T-helper 1 cell treated with Interleukin-12 subunit alpha and Interleukin-12 subunit beta and Interleukin-4 antibody, amounts not matched to agents 30 μg/mL and 1 μg/mL, for 36 hours (primary cell): ENCODE data around the gene SIPA1.
"Not testable (repeated sequence)": the region's sequence is repeated elsewhere in the genome, so short reads cannot be mapped to it uniquely, and the experiment has no call there.

ENCODE experiments used
- H3K27ac Mint-ChIP-seq: one replicate; pipeline ENCODE4 v1.8.0; 2021; ENCODE audit warnings: mild to moderate bottlenecking, mixed read lengths
- H3K27me3 Mint-ChIP-seq: one replicate; pipeline ENCODE4 v1.8.0; 2021; ENCODE audit warnings: low read depth, mixed read lengths
- H3K36me3 Mint-ChIP-seq: one replicate; pipeline ENCODE4 v1.8.0; 2021; ENCODE audit warnings: low read depth, mixed read lengths
- H3K4me1 Mint-ChIP-seq: one replicate; pipeline ENCODE4 v1.8.0; 2021; ENCODE audit warnings: low read depth, mixed read lengths
- H3K4me3 Mint-ChIP-seq: one replicate; pipeline ENCODE4 v1.8.0; 2021; ENCODE audit warnings: mild to moderate bottlenecking, moderate library complexity, mixed read lengths
- H3K9me3 Mint-ChIP-seq: one replicate; pipeline ENCODE4 v1.8.0; 2021; ENCODE audit warnings: mixed read lengths

Gene SIPA1

GRCh38 chr11:65662799-65663638 lies 25.1 kb downstream of the SIPA1 start, which contains the start of gene RELA:
Gene RELA (minus strand): TSS chr11:65662916. CDS start chr11:65662832, 84 bp downstream.
- H3K4me1 Mint-ChIP-seq = peaks cover 21% of the 10 kb centered on the region
- peaks cover 27% of the 10 kb centered on the region for H3K36me3 Mint-ChIP-seq
- H3K9me3 Mint-ChIP-seq = no peaks in the 10 kb centered on the region
- H3K27ac Mint-ChIP-seq = peak within 1 kb of the TSS; percentile 90
- peak within 1 kb of the TSS; percentile 86 for H3K4me3 Mint-ChIP-seq
- H3K27me3 Mint-ChIP-seq = no peaks in the 10 kb centered on the region

GRCh38 chr11:65663639-65664200 lies 25.8 kb downstream of the SIPA1 start:
- peaks cover 23% of the 10 kb centered on the region for H3K36me3 Mint-ChIP-seq

GRCh38 chr11:65672180-65672860 lies 34.4 kb downstream of the SIPA1 start:
- H3K27me3 Mint-ChIP-seq = no peaks in the 10 kb centered on the region
- H3K4me3 Mint-ChIP-seq = no peak overlapping the region
- no peak overlapping the region for H3K27ac Mint-ChIP-seq
- no peaks in the 10 kb centered on the region for H3K36me3 Mint-ChIP-seq
- no peaks in the 10 kb centered on the region for H3K9me3 Mint-ChIP-seq
- H3K4me1 Mint-ChIP-seq = no peaks in the 10 kb centered on the region

More at GRCh38 chr11:65663639-65664200, 25.8 kb downstream of the SIPA1 start:
- Mint-ChIP-seq H3K27ac (peak overlapping the region; percentile 90), H3K4me3 (peak overlapping the region; percentile 86), H3K4me1 (peaks cover 21% of the 10 kb centered on the region), H3K27me3 (no peaks in the 10 kb centered on the region), H3K9me3 (no peaks in the 10 kb centered on the region)

- H3K9me3 Mint-ChIP-seq = no peaks in the 10 kb centered on the region
- no peaks in the 10 kb centered on the region for H3K4me1 Mint-ChIP-seq
- H3K27ac Mint-ChIP-seq = no peak overlapping the region
- H3K4me3 Mint-ChIP-seq = no peak overlapping the region
- no peaks in the 10 kb centered on the region for H3K27me3 Mint-ChIP-seq
- H3K36me3 Mint-ChIP-seq = no peaks in the 10 kb centered on the region
These were observed 35.1 kb downstream of the SIPA1 start for GRCh38 chr11:65672982-65673381.

- Mint-ChIP-seq H3K4me3 (no peak overlapping the region), H3K27me3 (peaks cover 20% of the 10 kb centered on the region), H3K36me3 (no peaks in the 10 kb centered on the region), H3K4me1 (peaks cover 2% of the 10 kb centered on the region), H3K27ac (no peak overlapping the region), H3K9me3 (no peaks in the 10 kb centered on the region)
These were observed 42.4 kb downstream of the SIPA1 start for GRCh38 chr11:65680192-65680743.

GRCh38 chr11:65683480-65683879 lies 45.6 kb downstream of the SIPA1 start:
- peaks cover 20% of the 10 kb centered on the region for H3K27me3 Mint-ChIP-seq
- H3K4me1 Mint-ChIP-seq, H3K27ac Mint-ChIP-seq, H3K4me3 Mint-ChIP-seq, H3K36me3 Mint-ChIP-seq, H3K9me3 Mint-ChIP-seq: not testable (repeated sequence)

GRCh38 chr11:65685981-65686380 lies 48.1 kb downstream of the SIPA1 start:
- no peaks in the 10 kb centered on the region for H3K9me3 Mint-ChIP-seq
- no peak overlapping the region for H3K27ac Mint-ChIP-seq
- peaks cover 23% of the 10 kb centered on the region for H3K27me3 Mint-ChIP-seq
- H3K4me1 Mint-ChIP-seq = no peaks in the 10 kb centered on the region
- no peaks in the 10 kb centered on the region for H3K36me3 Mint-ChIP-seq
- no peak overlapping the region for H3K4me3 Mint-ChIP-seq

GRCh38 chr11:65691847-65692246 lies 53.9 kb downstream of the SIPA1 start:
- H3K27me3 Mint-ChIP-seq = peaks cover 11% of the 10 kb centered on the region
- not testable (repeated sequence) for H3K9me3 Mint-ChIP-seq, H3K27ac Mint-ChIP-seq, H3K36me3 Mint-ChIP-seq, H3K4me3 Mint-ChIP-seq, H3K4me1 Mint-ChIP-seq

- Mint-ChIP-seq H3K27me3 (peaks cover 11% of the 10 kb centered on the region), H3K9me3 (no peaks in the 10 kb centered on the region), H3K27ac (no peak overlapping the region), H3K36me3 (no peaks in the 10 kb centered on the region), H3K4me3 (no peak overlapping the region), H3K4me1 (no peaks in the 10 kb centered on the region)
These were observed 54.5 kb downstream of the SIPA1 start for GRCh38 chr11:65692367-65692766.

GRCh38 chr11:65695459-65696241 lies 57.7 kb downstream of the SIPA1 start:
- Mint-ChIP-seq H3K27ac (no peak overlapping the region), H3K27me3 (peaks cover 24% of the 10 kb centered on the region), H3K4me3 (no peak overlapping the region), H3K9me3 (no peaks in the 10 kb centered on the region), H3K4me1 (no peaks in the 10 kb centered on the region), H3K36me3 (no peaks in the 10 kb centered on the region)

GRCh38 chr11:65696802-65697552 lies 59.1 kb downstream of the SIPA1 start:
- Mint-ChIP-seq H3K36me3 (no peaks in the 10 kb centered on the region), H3K4me1 (no peaks in the 10 kb centered on the region), H3K4me3 (no peak overlapping the region), H3K27ac (no peak overlapping the region), H3K9me3 (no peaks in the 10 kb centered on the region), H3K27me3 (peaks cover 32% of the 10 kb centered on the region)

GRCh38 chr11:65698205-65698604 lies 60.3 kb downstream of the SIPA1 start:
- Mint-ChIP-seq H3K27me3 (peaks cover 33% of the 10 kb centered on the region), H3K27ac (no peak overlapping the region), H3K4me3 (no peak overlapping the region), H3K9me3 (no peaks in the 10 kb centered on the region), H3K4me1 (no peaks in the 10 kb centered on the region), H3K36me3 (no peaks in the 10 kb centered on the region)

- Mint-ChIP-seq H3K27me3 (peaks cover 32% of the 10 kb centered on the region), H3K36me3 (no peaks in the 10 kb centered on the region), H3K27ac (no peak overlapping the region), H3K4me1 (no peaks in the 10 kb centered on the region), H3K9me3 (no peaks in the 10 kb centered on the region), H3K4me3 (no peak overlapping the region)
These were observed 61.4 kb downstream of the SIPA1 start for GRCh38 chr11:65699306-65699705.
